LNCaP clone FGC (cell line): Measurements from ENCODE around the gene BABAM1.

Experiments used
- DNase-seq: peaks from one replicate; pipeline ENCODE4 v3.0.0-alpha.2; 2011; ENCODE audit warnings: low read depth
- H3K4me3 ChIP-seq: 2 replicates; pipeline ENCODE4 v1.5.1; 2011; ENCODE audit warnings: mild to moderate bottlenecking, low read depth, low read length, control low read depth
- CTCF ChIP-seq: IDR thresholded peaks from 2 replicates; pipeline ENCODE4 v1.5.1; 2012; ENCODE audit warnings: mild to moderate bottlenecking; ENCODE audit not compliant: control insufficient read depth, insufficient read depth; ENCODE audit errors: extremely low read depth

Gene BABAM1

GRCh38 chr19:17237747-17238706, 29.2 kb upstream of the BABAM1 start:
- no peak for DNase-seq
- H3K4me3 ChIP-seq = no peak overlapping the region
- TF ChIP-seq CTCF = no peak

GRCh38 chr19:17240062-17240752, 27.0 kb upstream of the BABAM1 start:
- DNase-seq = peak; percentile 38
- peak overlapping the region; percentile 17 for H3K4me3 ChIP-seq
- no peak for TF ChIP-seq CTCF

- H3K4me3 ChIP-seq = peak overlapping the region; percentile 17
- no peak for DNase-seq
- TF ChIP-seq CTCF = no peak
These were observed 26.3 kb upstream of the BABAM1 start for GRCh38 chr19:17240826-17241399.

GRCh38 chr19:17242431-17243208, 24.6 kb upstream of the BABAM1 start:
- DNase-seq = no peak
- H3K4me3 ChIP-seq = peak overlapping the region; percentile 96
- TF ChIP-seq CTCF = no peak

- peak overlapping the region; percentile 96 for H3K4me3 ChIP-seq
These were observed 23.9 kb upstream of the BABAM1 start for GRCh38 chr19:17243211-17243829.

More at GRCh38 chr19:17243211-17243829, 23.9 kb upstream of the BABAM1 start:
- TF ChIP-seq CTCF = no peak
- no peak for DNase-seq
